Measurements from ENCODE around the gene ARL14EP.

ARL14EP gene

GRCh38 chr11:30380846-30381245 lies 57.9 kb downstream of the ARL14EP start:
- no peak for DNase-seq (ENCODE audit: low read depth in 2 of 2)

- no peak for DNase-seq (ENCODE audit: low read depth in 2 of 2)
Measured at GRCh38 chr11:30381879-30382278, 59.0 kb downstream of the ARL14EP start.

All from stimulated activated CD4-positive, alpha-beta T cell treated with anti-CD3 and anti-CD28 coated beads, Interleukin-12 subunit alpha, Interleukin-12 subunit beta, amount 100 ng/mL, for 24 hours (primary cell).